Tibial nerve (tissue), 3 donors: ENCODE results near the gene TMC7.

Source experiments
- CTCF ChIP-seq, 5 experiments: fragments of 200-600 bp in 3 of 5; fragments of 450-650 bp in 2 of 5; sonication (generic) in 3 of 5; IDR thresholded peaks; one replicate each; pipeline ENCODE4 v1.5.1; 2016 to 2019; ENCODE audit warnings: antibody characterized with exemption in 5 of 5, mild to moderate bottlenecking in 3 of 5, moderate library complexity in 2 of 5
- POLR2A ChIP-seq, 2 donors: fragments of 450-650 bp; IDR thresholded peaks; one replicate each; pipeline ENCODE4 v1.6.1; 2017; ENCODE audit warnings: antibody characterized with exemption in 2 of 2, mild to moderate bottlenecking in 2 of 2, moderate library complexity in 2 of 2

DNA sequence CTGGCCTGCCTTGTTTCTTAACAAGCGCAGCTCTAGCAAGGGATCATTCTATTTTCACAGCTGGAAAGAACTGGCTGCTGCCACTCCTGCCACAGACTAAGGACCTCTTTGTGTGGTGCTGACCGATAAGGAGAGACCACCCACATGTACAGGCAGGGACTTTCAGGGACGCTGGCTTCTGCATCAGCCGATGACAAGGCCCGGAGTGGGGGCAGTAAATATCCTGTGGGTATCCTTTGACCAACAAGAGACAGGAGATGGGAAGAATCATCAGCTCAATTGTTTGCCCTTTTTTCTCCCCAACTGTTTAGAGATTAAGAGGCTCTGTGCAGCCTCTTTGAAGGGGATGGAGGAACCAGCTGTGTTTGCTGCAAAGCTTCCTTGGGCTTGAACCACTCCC, 120.9 kb downstream of the TMC7 start:
- TF ChIP-seq POLR2A (IDR thresholded peaks at IDR 0.05) (no peak), CTCF (IDR thresholded peaks at IDR 0.05) (no peak)
